ENCODE results near the gene GGTLC1. TPM values are rescaled to one million over a fixed set of nuclear protein-coding genes. Genes with fewer than 3 reads are reported as not detected.

Gene GGTLC1
- total RNA-seq, 1 experiment from 2014 or later: not detected

DNA sequence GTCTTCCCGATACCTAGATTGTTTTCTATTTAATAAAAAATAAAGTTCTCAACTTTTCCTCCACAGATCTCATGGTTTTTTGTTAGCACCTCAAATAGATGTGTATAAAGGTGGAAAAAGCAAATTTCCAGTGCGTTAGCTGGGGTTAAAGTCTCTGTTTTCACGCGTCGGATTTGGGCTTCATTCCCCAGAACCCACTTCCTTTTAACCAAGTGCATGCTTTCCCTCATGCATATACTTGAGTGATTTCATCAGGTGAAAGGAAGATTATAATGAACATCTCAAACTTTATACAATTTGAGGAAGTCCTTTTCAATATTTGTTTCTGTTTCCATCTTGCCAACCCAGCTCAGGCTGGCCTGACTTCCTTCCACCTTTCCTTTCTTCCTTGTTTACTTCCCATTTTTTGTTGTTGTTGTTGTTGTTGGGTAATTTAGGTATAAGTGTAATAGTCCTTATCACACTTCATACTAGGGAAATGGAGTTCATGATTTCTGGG is 43.9 kb upstream of the GGTLC1 start:
- TF ChIP-seq, protein P1, sequence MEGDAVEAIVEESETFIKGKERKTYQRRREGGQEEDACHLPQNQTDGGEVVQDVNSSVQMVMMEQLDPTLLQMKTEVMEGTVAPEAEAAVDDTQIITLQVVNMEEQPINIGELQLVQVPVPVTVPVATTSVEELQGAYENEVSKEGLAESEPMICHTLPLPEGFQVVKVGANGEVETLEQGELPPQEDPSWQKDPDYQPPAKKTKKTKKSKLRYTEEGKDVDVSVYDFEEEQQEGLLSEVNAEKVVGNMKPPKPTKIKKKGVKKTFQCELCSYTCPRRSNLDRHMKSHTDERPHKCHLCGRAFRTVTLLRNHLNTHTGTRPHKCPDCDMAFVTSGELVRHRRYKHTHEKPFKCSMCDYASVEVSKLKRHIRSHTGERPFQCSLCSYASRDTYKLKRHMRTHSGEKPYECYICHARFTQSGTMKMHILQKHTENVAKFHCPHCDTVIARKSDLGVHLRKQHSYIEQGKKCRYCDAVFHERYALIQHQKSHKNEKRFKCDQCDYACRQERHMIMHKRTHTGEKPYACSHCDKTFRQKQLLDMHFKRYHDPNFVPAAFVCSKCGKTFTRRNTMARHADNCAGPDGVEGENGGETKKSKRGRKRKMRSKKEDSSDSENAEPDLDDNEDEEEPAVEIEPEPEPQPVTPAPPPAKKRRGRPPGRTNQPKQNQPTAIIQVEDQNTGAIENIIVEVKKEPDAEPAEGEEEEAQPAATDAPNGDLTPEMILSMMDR (IDR thresholded peaks at IDR 0.05; ENCODE audit: unreplicated experiment): no peak
- Mint-ChIP-seq H3K36me3 (ENCODE audit: insufficient read depth, unreplicated experiment) (no peaks in the 10 kb centered on the region), H3K27me3 (ENCODE audit: unreplicated experiment) (no peaks in the 10 kb centered on the region), H3K4me3 (ENCODE audit: low read depth, unreplicated experiment) (no peak overlapping the region), H3K9me3 (ENCODE audit: low read depth, unreplicated experiment) (no peaks in the 10 kb centered on the region), H3K4me1 (ENCODE audit: low read depth, unreplicated experiment) (no peaks in the 10 kb centered on the region), H3K27ac (ENCODE audit: unreplicated experiment) (no peak overlapping the region)
- intact Hi-C loops (cut with micrococcal nuclease; ENCODE audit: unreplicated experiment): no loop called here
- no TSS peak for BruUV-seq (replicated peaks)
- no peak for DNase-seq
- CTCF ChIA-PET: no interaction called here

DNA sequence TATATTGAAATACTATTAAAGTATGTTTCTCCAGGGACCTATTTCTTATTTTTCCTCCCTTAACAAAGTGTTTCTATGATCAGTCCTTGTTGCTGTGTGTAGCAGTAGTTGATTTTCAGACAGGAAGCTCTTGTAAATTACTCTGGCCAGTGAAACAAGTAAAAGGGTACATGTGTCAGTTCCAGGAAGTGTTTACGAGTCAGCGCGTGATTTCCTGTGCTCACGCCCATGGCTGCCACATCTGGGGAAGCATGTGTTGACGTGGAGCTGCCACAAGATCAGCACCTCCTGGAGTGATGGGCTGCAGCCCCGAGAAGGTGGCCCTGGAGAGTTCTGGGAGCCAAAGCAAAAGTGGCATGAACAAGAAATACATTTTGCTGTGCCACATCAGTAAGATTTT is 38.6 kb upstream of the GGTLC1 start:
- BruUV-seq (replicated peaks): no TSS peak
- no peaks in the 10 kb centered on the region for H3K36me3 Mint-ChIP-seq (ENCODE audit: insufficient read depth, unreplicated experiment)
- DNase-seq: no peak
- no peaks in the 10 kb centered on the region for H3K4me1 Mint-ChIP-seq (ENCODE audit: low read depth, unreplicated experiment)
- no peaks in the 10 kb centered on the region for H3K27me3 Mint-ChIP-seq (ENCODE audit: unreplicated experiment)
- H3K9me3 Mint-ChIP-seq (ENCODE audit: low read depth, unreplicated experiment): no peaks in the 10 kb centered on the region
- CTCF ChIA-PET: interaction anchor here (0.6 kb wide), 1 partner anchor 606 kb away, joined by 4 read pairs; the partner anchor contains the start of gene NAPB
- intact Hi-C loops (cut with micrococcal nuclease; ENCODE audit: unreplicated experiment): no loop called here
- H3K4me3 Mint-ChIP-seq (ENCODE audit: low read depth, unreplicated experiment): no peak overlapping the region
- no peak overlapping the region for H3K27ac Mint-ChIP-seq (ENCODE audit: unreplicated experiment)
- TF ChIP-seq, protein P1 (IDR thresholded peaks at IDR 0.05; ENCODE audit: unreplicated experiment): no peak

DNA sequence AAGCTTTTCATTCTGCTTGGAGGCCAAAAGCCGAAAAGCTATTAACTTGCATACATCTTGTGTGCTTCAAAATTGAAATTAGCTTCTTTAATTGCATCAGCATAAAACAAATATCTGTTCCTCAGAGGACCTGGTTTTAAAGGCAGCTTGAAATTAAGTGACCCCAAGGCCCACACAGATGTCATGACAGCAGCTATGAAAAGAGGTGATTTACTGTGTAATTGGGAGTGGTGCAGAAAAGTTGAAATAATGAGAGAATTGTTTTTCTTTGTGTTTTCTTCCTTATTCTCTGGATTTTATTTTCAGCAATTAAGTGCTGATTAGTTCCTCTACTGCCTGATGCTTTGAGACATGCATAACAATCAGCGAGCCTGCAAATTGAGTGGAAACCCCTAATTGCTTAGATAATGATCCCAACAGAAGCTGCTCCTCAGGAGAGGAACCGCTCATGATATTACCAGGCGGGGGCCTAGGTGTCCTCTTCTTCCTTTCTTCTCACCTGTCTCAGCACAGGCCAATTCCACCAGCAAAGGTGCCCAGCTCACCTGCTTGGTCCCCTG is 34.1 kb upstream of the GGTLC1 start:
- CTCF ChIA-PET: no interaction called here
- no TSS peak for BruUV-seq (replicated peaks)
- H3K27me3 Mint-ChIP-seq (ENCODE audit: unreplicated experiment): no peaks in the 10 kb centered on the region
- H3K4me1 Mint-ChIP-seq (ENCODE audit: low read depth, unreplicated experiment): no peaks in the 10 kb centered on the region
- no peaks in the 10 kb centered on the region for H3K9me3 Mint-ChIP-seq (ENCODE audit: low read depth, unreplicated experiment)
- no peak overlapping the region for H3K4me3 Mint-ChIP-seq (ENCODE audit: low read depth, unreplicated experiment)
- no peak for DNase-seq
- TF ChIP-seq, protein P1 (IDR thresholded peaks at IDR 0.05; ENCODE audit: unreplicated experiment): no peak
- intact Hi-C loops (cut with micrococcal nuclease; ENCODE audit: unreplicated experiment): no loop called here
- H3K36me3 Mint-ChIP-seq (ENCODE audit: insufficient read depth, unreplicated experiment): no peaks in the 10 kb centered on the region
- H3K27ac Mint-ChIP-seq (ENCODE audit: unreplicated experiment): no peak overlapping the region

DNA sequence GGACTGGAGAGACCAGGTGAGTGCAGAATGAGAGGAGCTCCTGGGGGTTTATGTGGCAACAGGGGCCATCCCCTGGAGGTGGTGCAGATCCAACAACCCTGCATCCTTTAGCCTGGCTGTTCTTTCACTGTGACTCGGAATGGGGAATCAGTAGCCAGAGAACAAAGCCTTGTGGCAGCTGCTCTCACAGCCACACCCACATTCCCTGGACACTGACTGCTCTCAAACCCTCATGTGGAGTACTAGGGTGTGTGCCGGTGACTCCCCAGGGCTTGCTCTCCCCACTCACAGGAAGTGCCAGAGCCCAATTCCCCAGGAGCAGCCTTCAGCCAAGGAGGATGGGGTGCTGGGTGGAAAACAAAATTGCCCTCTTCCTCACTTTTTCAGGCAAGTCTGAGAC is 30.2 kb upstream of the GGTLC1 start:
- no peaks in the 10 kb centered on the region for H3K4me1 Mint-ChIP-seq (ENCODE audit: low read depth, unreplicated experiment)
- DNase-seq: no peak
- intact Hi-C loops (cut with micrococcal nuclease; ENCODE audit: unreplicated experiment): no loop called here
- no peaks in the 10 kb centered on the region for H3K9me3 Mint-ChIP-seq (ENCODE audit: low read depth, unreplicated experiment)
- H3K4me3 Mint-ChIP-seq (ENCODE audit: low read depth, unreplicated experiment): no peak overlapping the region
- H3K27me3 Mint-ChIP-seq (ENCODE audit: unreplicated experiment): peaks cover 19% of the 10 kb centered on the region
- H3K27ac Mint-ChIP-seq (ENCODE audit: unreplicated experiment): no peak overlapping the region
- CTCF ChIA-PET: no interaction called here
- TF ChIP-seq, protein P1 (IDR thresholded peaks at IDR 0.05; ENCODE audit: unreplicated experiment): no peak
- H3K36me3 Mint-ChIP-seq (ENCODE audit: insufficient read depth, unreplicated experiment): no peaks in the 10 kb centered on the region
- no TSS peak for BruUV-seq (replicated peaks)
